Measurements from ENCODE around the gene LYSMD3.

GRCh38 chr5:90475436-90475980, 53.9 kb downstream of the LYSMD3 start:
- TF ChIP-seq ZNF274 (IDR thresholded peaks at IDR 0.05; ENCODE audit: low read depth, low read length), result no peak
- no peak for TF ChIP-seq YY1 (IDR thresholded peaks at IDR 0.05; ENCODE audit: insufficient read depth, insufficient read length)
- no peak for TF ChIP-seq SUZ12 (IDR thresholded peaks at IDR 0.05; ENCODE audit: extremely low read depth, insufficient read depth, insufficient read length)

Measured in NT2/D1 (cell line).